Left ventricle myocardium inferior (tissue), 1 donor: ENCODE data around the gene DIAPH2. TPM values are rescaled to one million over a fixed set of nuclear protein-coding genes. Genes with fewer than 3 reads are reported as not detected.

ENCODE experiments used
- DNase-seq: peaks from one replicate; pipeline ENCODE4 v3.0.0-alpha.2; 2020
- H3K27ac ChIP-seq: fragments of 200-600 bp; replicated peaks from 2 replicates; pipeline ENCODE4 v1.8.0; 2021
- H3K27me3 ChIP-seq: fragments of 200-600 bp; 2 replicates; pipeline ENCODE4 v1.8.0; 2021; ENCODE audit warnings: low read depth
- H3K36me3 ChIP-seq: fragments of 200-600 bp; 2 replicates; pipeline ENCODE4 v1.8.0; 2021
- H3K4me1 ChIP-seq: fragments of 200-600 bp; 2 replicates; pipeline ENCODE4 v1.8.0; 2021
- H3K4me3 ChIP-seq: fragments of 200-600 bp; 2 replicates; pipeline ENCODE4 v1.8.0; 2021; ENCODE audit warnings: mild to moderate bottlenecking, moderate library complexity
- H3K9me3 ChIP-seq: fragments of 200-600 bp; replicated peaks from 2 replicates; pipeline ENCODE4 v1.8.0; 2021
- intact Hi-C: fragments of 100-400 bp; cut with micrococcal nuclease; formaldehyde crosslinking; loops from one replicate; pipeline ENCODE4 v1.11.0; 2022
- total RNA-seq: library from RNA; stranded (reverse); fragmentation: NEBNext Ultra II Directional; extraction: Animal tissue kit (Norgen Biotek cat#: 25700); gene quantifications from one replicate; pipeline ENCODE4 v1.2.1, GENCODE V29; 2021
- TF ChIP-seq, protein P1 (sequence below): fragments of 200-600 bp; IDR thresholded peaks from 2 replicates; pipeline ENCODE4 v1.8.0; 2021; ENCODE audit warnings: antibody characterized with exemption, mild to moderate bottlenecking, borderline replicate concordance
- donor health status: DM: no; HTN: yes; CAD: no; lungs with severe emphysema.

The DIAPH2 gene
- total RNA-seq, 1 donor from 2014 or later, result 9.3 TPM

DNA sequence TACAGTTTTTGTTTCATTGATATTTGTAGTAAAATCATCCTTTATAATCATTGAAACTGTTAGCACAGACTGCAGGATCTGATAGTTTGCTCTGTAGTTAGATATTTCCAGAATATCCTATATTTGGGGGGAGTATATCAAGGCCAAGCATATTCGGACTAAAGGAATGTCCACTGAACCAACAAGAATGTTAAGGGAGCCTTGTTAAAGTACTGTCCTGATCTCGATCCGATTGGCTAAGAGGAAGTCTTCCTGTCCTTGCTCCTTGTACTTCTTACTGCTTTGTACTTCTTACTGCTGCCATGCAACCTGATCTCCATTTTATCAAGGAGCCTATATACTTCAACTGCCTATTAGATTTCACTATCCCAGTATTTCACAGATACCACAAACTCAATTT is 648.3 kb downstream of the DIAPH2 start:
- Histone ChIP-seq H3K4me3 (no peak overlapping the region), H3K4me1 (no peaks in the 10 kb centered on the region), H3K36me3 (no peaks in the 10 kb centered on the region), H3K27ac (no peak overlapping the region), H3K27me3 (no peaks in the 10 kb centered on the region), H3K9me3 (no peaks in the 10 kb centered on the region)
- TF ChIP-seq, protein P1, sequence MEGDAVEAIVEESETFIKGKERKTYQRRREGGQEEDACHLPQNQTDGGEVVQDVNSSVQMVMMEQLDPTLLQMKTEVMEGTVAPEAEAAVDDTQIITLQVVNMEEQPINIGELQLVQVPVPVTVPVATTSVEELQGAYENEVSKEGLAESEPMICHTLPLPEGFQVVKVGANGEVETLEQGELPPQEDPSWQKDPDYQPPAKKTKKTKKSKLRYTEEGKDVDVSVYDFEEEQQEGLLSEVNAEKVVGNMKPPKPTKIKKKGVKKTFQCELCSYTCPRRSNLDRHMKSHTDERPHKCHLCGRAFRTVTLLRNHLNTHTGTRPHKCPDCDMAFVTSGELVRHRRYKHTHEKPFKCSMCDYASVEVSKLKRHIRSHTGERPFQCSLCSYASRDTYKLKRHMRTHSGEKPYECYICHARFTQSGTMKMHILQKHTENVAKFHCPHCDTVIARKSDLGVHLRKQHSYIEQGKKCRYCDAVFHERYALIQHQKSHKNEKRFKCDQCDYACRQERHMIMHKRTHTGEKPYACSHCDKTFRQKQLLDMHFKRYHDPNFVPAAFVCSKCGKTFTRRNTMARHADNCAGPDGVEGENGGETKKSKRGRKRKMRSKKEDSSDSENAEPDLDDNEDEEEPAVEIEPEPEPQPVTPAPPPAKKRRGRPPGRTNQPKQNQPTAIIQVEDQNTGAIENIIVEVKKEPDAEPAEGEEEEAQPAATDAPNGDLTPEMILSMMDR, result no peak
- DNase-seq, result no peak
- intact Hi-C loops, result no loop called here

DNA sequence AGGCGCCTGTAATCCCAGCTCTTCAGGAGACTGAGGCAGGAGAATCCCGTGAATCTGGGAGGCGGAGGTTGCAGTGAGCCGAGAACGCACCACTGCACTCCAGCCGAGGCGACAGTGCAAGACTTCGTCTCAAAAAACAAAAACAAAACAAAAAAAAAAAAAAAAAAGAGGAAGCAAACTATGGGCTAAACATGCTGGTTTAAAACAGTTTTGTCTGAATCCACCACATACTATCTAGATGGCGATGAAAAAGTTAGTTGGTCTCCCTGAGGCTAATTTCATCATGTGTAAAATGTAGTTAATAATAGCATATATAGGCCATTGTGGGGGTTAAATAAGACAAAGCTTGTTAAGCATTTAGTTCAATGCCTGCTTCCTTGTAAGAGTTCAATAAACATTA is 650.2 kb downstream of the DIAPH2 start:
- intact Hi-C loops, result no loop called here
- TF ChIP-seq, protein P1, result no peak
- H3K4me1 ChIP-seq, result no peaks in the 10 kb centered on the region
- H3K4me3 ChIP-seq, result no peak overlapping the region
- no peaks in the 10 kb centered on the region for H3K9me3 ChIP-seq
- H3K36me3 ChIP-seq, result no peaks in the 10 kb centered on the region
- H3K27ac ChIP-seq, result no peak overlapping the region
- H3K27me3 ChIP-seq, result no peaks in the 10 kb centered on the region
- DNase-seq, result no peak

DNA sequence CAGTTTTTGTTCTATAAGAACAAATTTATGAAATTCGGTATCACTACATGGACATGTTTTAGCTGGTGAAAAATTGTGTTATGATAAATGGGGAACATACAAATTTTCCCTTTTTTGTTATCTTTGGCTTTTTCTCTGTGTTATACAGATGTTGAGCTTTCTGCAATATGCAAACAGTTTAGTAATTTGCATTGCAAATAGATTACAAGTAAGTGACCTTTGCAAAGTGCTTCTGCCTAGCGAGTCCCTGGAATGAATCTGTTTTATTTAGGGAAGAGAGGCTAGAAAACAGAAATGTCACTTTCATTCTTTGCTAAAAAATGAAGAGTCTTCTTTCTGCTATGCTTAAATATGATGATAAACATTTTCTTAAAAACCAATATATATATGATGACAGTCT is 660.1 kb downstream of the DIAPH2 start:
- H3K36me3 ChIP-seq, result no peaks in the 10 kb centered on the region
- no peak for DNase-seq
- no peaks in the 10 kb centered on the region for H3K27me3 ChIP-seq
- H3K4me3 ChIP-seq, result no peak overlapping the region
- intact Hi-C loops, result no loop called here
- no peaks in the 10 kb centered on the region for H3K4me1 ChIP-seq
- no peak overlapping the region for H3K27ac ChIP-seq
- H3K9me3 ChIP-seq, result no peaks in the 10 kb centered on the region
- TF ChIP-seq, protein P1, result no peak

DNA sequence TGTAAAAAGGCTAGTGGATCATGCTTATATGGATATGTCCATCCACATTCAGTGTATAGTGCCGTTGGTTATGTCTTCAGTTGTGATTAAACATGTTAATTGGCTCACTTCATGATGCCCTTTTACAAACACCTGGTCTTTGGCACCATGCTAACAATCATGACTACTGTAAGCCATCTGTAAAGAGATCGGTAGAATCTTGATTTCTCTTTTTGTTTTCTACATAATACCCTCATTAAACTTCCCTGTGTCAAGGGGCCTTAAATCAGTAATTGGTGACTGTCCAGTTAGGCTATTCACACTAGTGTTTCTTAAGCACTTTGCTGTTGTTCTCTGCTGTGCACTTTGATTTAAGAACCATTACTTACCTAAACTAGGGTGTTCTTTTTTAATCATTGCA is 674.3 kb downstream of the DIAPH2 start:
- Histone ChIP-seq H3K36me3 (no peaks in the 10 kb centered on the region), H3K27ac (no peak overlapping the region), H3K9me3 (no peaks in the 10 kb centered on the region), H3K4me3 (no peak overlapping the region), H3K27me3 (no peaks in the 10 kb centered on the region), H3K4me1 (no peaks in the 10 kb centered on the region)
- DNase-seq, result no peak
- intact Hi-C loops, result no loop called here
- TF ChIP-seq, protein P1, result no peak

DNA sequence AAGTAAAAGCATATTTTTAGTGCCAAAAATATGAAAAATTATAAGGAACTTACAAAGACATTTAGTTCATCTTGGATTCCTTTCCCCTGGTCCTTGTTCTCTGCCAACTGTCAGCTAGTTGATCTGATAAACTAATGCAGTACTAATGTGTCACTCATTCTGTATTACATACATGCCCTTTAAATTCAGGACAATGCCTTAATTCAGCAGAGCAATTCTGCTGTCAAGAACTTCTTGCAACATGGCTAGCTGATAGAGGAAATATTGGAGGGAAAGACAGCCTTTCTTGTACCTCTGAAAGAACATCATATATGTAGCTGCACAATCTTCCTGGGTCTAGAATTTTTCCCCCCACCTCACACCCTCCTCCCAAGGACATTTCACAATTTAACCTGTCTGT is 679.2 kb downstream of the DIAPH2 start:
- DNase-seq, result no peak
- Histone ChIP-seq H3K36me3 (no peaks in the 10 kb centered on the region), H3K9me3 (no peaks in the 10 kb centered on the region), H3K27ac (no peak overlapping the region), H3K27me3 (no peaks in the 10 kb centered on the region), H3K4me3 (no peak overlapping the region), H3K4me1 (no peaks in the 10 kb centered on the region)
- TF ChIP-seq, protein P1, result no peak
- intact Hi-C loops, result no loop called here

DNA sequence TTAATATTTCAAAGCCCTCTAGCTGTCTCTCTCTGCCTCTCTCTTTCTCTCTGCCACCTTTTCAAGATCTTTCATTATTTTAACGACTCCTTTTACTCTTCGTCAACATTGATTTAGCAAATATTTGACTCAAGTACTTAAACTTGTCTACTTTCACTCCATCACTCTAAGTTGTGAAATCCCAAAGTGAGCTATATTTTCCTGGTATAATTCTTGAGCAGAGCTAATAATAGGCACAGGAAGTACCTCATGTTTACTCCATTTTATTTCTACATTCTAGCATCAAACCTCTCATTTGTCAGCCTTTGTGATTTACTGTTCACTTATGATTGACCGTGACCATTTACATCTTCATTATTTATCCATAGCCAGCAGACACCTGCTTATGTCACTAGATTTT is 681.6 kb downstream of the DIAPH2 start:
- H3K4me1 ChIP-seq, result no peaks in the 10 kb centered on the region
- H3K27ac ChIP-seq, result no peak overlapping the region
- H3K27me3 ChIP-seq, result no peaks in the 10 kb centered on the region
- TF ChIP-seq, protein P1, result no peak
- intact Hi-C loops, result no loop called here
- no peaks in the 10 kb centered on the region for H3K9me3 ChIP-seq
- H3K36me3 ChIP-seq, result no peaks in the 10 kb centered on the region
- H3K4me3 ChIP-seq, result no peak overlapping the region
- DNase-seq, result no peak
